Jurkat, Clone E6-1 (cell line): ENCODE results near the gene PTPRN2.
"Not testable (repeated sequence)": the region's sequence is repeated elsewhere in the genome, so short reads cannot be mapped to it uniquely, and the experiment has no call there.

ENCODE experiments used
- DNase-seq: peaks from one replicate; pipeline ENCODE4 v3.0.0-alpha.2; 2011; ENCODE audit warnings: low read depth, low spot score
- H3K4me3 ChIP-seq: 2 replicates; pipeline ENCODE4 v1.5.1; 2011; ENCODE audit warnings: mild to moderate bottlenecking, low read length, control low read depth, moderate library complexity

The PTPRN2 gene

GRCh38 chr7:157941210-157941609, 646.4 kb downstream of the PTPRN2 start:
- H3K4me3 ChIP-seq: no peak overlapping the region
- no peak for DNase-seq

GRCh38 chr7:157940497-157940896, 647.1 kb downstream of the PTPRN2 start:
- H3K4me3 ChIP-seq: no peak overlapping the region
- DNase-seq: no peak

GRCh38 chr7:157938211-157938610, 649.4 kb downstream of the PTPRN2 start:
- no peak overlapping the region for H3K4me3 ChIP-seq
- DNase-seq: no peak

- no peak for DNase-seq
- no peak overlapping the region for H3K4me3 ChIP-seq
These were observed 650.2 kb downstream of the PTPRN2 start for GRCh38 chr7:157937406-157937805.

GRCh38 chr7:157936976-157937375, 650.6 kb downstream of the PTPRN2 start:
- no peak overlapping the region for H3K4me3 ChIP-seq
- no peak for DNase-seq

- not testable (repeated sequence) for DNase-seq, H3K4me3 ChIP-seq
These were observed 651.9 kb downstream of the PTPRN2 start for GRCh38 chr7:157935721-157936120.

- DNase-seq, H3K4me3 ChIP-seq: not testable (repeated sequence)
These were observed 654.1 kb downstream of the PTPRN2 start for GRCh38 chr7:157933219-157934155.

- no peak for DNase-seq
- no peak overlapping the region for H3K4me3 ChIP-seq
These were observed 655.0 kb downstream of the PTPRN2 start for GRCh38 chr7:157932498-157933218.

GRCh38 chr7:157930926-157931466, 656.6 kb downstream of the PTPRN2 start:
- no peak overlapping the region for H3K4me3 ChIP-seq
- DNase-seq: no peak

- H3K4me3 ChIP-seq: no peak overlapping the region
- no peak for DNase-seq
These were observed 657.2 kb downstream of the PTPRN2 start for GRCh38 chr7:157930441-157930840.

GRCh38 chr7:157929671-157930070, 658.0 kb downstream of the PTPRN2 start:
- no peak overlapping the region for H3K4me3 ChIP-seq
- no peak for DNase-seq

- no peak for DNase-seq
These were observed 658.7 kb downstream of the PTPRN2 start for GRCh38 chr7:157928808-157929425.

GRCh38 chr7:157928171-157928794, 659.3 kb downstream of the PTPRN2 start:
- no peak overlapping the region for H3K4me3 ChIP-seq
- no peak for DNase-seq

More at GRCh38 chr7:157928808-157929425, 658.7 kb downstream of the PTPRN2 start:
- H3K4me3 ChIP-seq: no peak overlapping the region

GRCh38 chr7:157927313-157927925, 660.2 kb downstream of the PTPRN2 start:
- H3K4me3 ChIP-seq: no peak overlapping the region
- no peak for DNase-seq

GRCh38 chr7:157926521-157927150, 661.0 kb downstream of the PTPRN2 start:
- H3K4me3 ChIP-seq: no peak overlapping the region
- no peak for DNase-seq

- DNase-seq: no peak
- no peak overlapping the region for H3K4me3 ChIP-seq
These were observed 661.5 kb downstream of the PTPRN2 start for GRCh38 chr7:157926107-157926506.

- no peak for DNase-seq
- H3K4me3 ChIP-seq: no peak overlapping the region
These were observed 662.2 kb downstream of the PTPRN2 start for GRCh38 chr7:157925383-157925875.
